MCF 10A (cell line): ENCODE measurements around the gene SSRP1. TPM values are rescaled to one million over a fixed set of nuclear protein-coding genes. Genes with fewer than 3 reads are reported as not detected.
A peak's percentile ranks its signal among the peaks of the same experiment; 100 is the strongest.
"Not testable (repeated sequence)": the region's sequence is repeated elsewhere in the genome, so short reads cannot be mapped to it uniquely, and the experiment has no call there.

Experiments
- BruUV-seq: library from RNA; stranded (reverse); fragments of 400-500 nt; replicated peaks from 2 replicates; lab custom pipeline; 2021; lab: Mats Ljungman, UMichigan
- CTCF ChIA-PET: fragments of 300-600 bp; sonication (Branson Sonifier 250); formaldehyde crosslinking; extraction: SDS; loops from one replicate; lab custom pipeline; 2021; ENCODE audit warnings: antibody characterized with exemption, inconsistent platforms; lab: Yijun Ruan, JAX
- POLR2A ChIA-PET: fragments of 300-600, 350-650 bp; sonication (Branson Sonifier 250); formaldehyde crosslinking; extraction: SDS; loops from one replicate; lab custom pipeline; 2020; ENCODE audit warnings: antibody characterized with exemption, inconsistent platforms; lab: Yijun Ruan, JAX
- DNase-seq: peaks from one replicate; pipeline ENCODE4 v3.0.0-alpha.2; 2018; ENCODE audit not compliant: unreplicated experiment
- H3K27ac Mint-ChIP-seq: one replicate; pipeline ENCODE4 v1.8.0; 2022; ENCODE audit warnings: mild to moderate bottlenecking, low read depth, mixed read lengths; ENCODE audit not compliant: unreplicated experiment
- H3K27me3 Mint-ChIP-seq: one replicate; pipeline ENCODE4 v1.8.0; 2022; ENCODE audit warnings: mixed read lengths; ENCODE audit not compliant: insufficient read depth, unreplicated experiment
- H3K36me3 Mint-ChIP-seq: one replicate; pipeline ENCODE4 v1.8.0; 2022; ENCODE audit warnings: mild to moderate bottlenecking, moderate library complexity, mixed read lengths; ENCODE audit not compliant: insufficient read depth, unreplicated experiment
- H3K4me1 Mint-ChIP-seq: one replicate; pipeline ENCODE4 v1.8.0; 2022; ENCODE audit warnings: mixed read lengths; ENCODE audit not compliant: insufficient read depth, unreplicated experiment
- H3K4me3 Mint-ChIP-seq: one replicate; pipeline ENCODE4 v1.8.0; 2022; ENCODE audit warnings: mild to moderate bottlenecking, moderate library complexity, mixed read lengths; ENCODE audit not compliant: unreplicated experiment
- H3K9me3 Mint-ChIP-seq: one replicate; pipeline ENCODE4 v1.8.0; 2022; ENCODE audit warnings: mixed read lengths; ENCODE audit not compliant: unreplicated experiment
- intact Hi-C: fragments of 100-400 bp; cut with micrococcal nuclease; formaldehyde crosslinking; loops from 2 replicates; pipeline ENCODE4 v1.14.1; 2022
- total RNA-seq: library from RNA; stranded (reverse); gene quantifications from 2 replicates; pipeline ENCODE4 v1.2.3, GENCODE V29; 2022
- TF ChIP-seq, protein P1 (sequence below): fragments of 200-600 bp; IDR thresholded peaks from one replicate; pipeline ENCODE4 v1.8.0; 2022; ENCODE audit warnings: antibody characterized with exemption, mild to moderate bottlenecking; ENCODE audit not compliant: unreplicated experiment

SSRP1 gene
- total RNA-seq, 1 experiment from 2014 or later: 229 TPM

- POLR2A ChIA-PET: interaction anchor here (0.7 to 9.1 kb wide), 8 partner anchors 10 to 448 kb away, joined by 3 to 193 read pairs (median 4); partner anchors contain the start of gene TNKS1BP1
- peak overlapping the region; percentile 54 for H3K27ac Mint-ChIP-seq
- intact Hi-C loops: no loop called here
- no peaks in the 10 kb centered on the region for H3K9me3 Mint-ChIP-seq
- peak; percentile 47 for DNase-seq
- H3K4me3 Mint-ChIP-seq: no peak overlapping the region
- no peaks in the 10 kb centered on the region for H3K27me3 Mint-ChIP-seq
- CTCF ChIA-PET: interaction anchor here (0.5 to 1.1 kb wide), 8 partner anchors 10 to 1779 kb away, joined by 3 to 5 read pairs (median 3); no protein-coding TSS in a partner anchor
- no peaks in the 10 kb centered on the region for H3K36me3 Mint-ChIP-seq
- no TSS peak for BruUV-seq
- TF ChIP-seq, protein P1, sequence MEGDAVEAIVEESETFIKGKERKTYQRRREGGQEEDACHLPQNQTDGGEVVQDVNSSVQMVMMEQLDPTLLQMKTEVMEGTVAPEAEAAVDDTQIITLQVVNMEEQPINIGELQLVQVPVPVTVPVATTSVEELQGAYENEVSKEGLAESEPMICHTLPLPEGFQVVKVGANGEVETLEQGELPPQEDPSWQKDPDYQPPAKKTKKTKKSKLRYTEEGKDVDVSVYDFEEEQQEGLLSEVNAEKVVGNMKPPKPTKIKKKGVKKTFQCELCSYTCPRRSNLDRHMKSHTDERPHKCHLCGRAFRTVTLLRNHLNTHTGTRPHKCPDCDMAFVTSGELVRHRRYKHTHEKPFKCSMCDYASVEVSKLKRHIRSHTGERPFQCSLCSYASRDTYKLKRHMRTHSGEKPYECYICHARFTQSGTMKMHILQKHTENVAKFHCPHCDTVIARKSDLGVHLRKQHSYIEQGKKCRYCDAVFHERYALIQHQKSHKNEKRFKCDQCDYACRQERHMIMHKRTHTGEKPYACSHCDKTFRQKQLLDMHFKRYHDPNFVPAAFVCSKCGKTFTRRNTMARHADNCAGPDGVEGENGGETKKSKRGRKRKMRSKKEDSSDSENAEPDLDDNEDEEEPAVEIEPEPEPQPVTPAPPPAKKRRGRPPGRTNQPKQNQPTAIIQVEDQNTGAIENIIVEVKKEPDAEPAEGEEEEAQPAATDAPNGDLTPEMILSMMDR: no peak
- H3K4me1 Mint-ChIP-seq: peaks cover 20% of the 10 kb centered on the region
Observed at GRCh38 chr11:57288771-57289579, 46.7 kb downstream of the SSRP1 start.

GRCh38 chr11:57287884-57288283 lies 47.8 kb downstream of the SSRP1 start:
- no peak for DNase-seq
- no peak overlapping the region for H3K27ac Mint-ChIP-seq
- H3K36me3 Mint-ChIP-seq: no peaks in the 10 kb centered on the region
- no peak overlapping the region for H3K4me3 Mint-ChIP-seq
- ChIA-PET CTCF (interaction anchor here (1.0 kb wide), 1 partner anchor 34 kb away, joined by 6 read pairs; no protein-coding TSS in a partner anchor), POLR2A (interaction anchor here (1.4 to 9.1 kb wide), 4 partner anchors 9 to 36 kb away, joined by 4 to 193 read pairs (median 6); partner anchors contain the start of gene TNKS1BP1)
- peaks cover 14% of the 10 kb centered on the region for H3K4me1 Mint-ChIP-seq
- H3K27me3 Mint-ChIP-seq: no peaks in the 10 kb centered on the region
- intact Hi-C loops: no loop called here
- no TSS peak for BruUV-seq
- H3K9me3 Mint-ChIP-seq: no peaks in the 10 kb centered on the region
- TF ChIP-seq, protein P1: no peak

GRCh38 chr11:57283231-57283990 lies 52.3 kb downstream of the SSRP1 start:
- no peak for DNase-seq
- intact Hi-C loops: no loop called here
- POLR2A ChIA-PET: interaction anchor here (1.6 to 3.6 kb wide), 2 partner anchors 11 to 38 kb away, joined by 7 to 22 read pairs; no protein-coding TSS in a partner anchor
- Mint-ChIP-seq H3K4me1 (peaks cover 24% of the 10 kb centered on the region), H3K4me3 (no peak overlapping the region), H3K27ac (no peak overlapping the region), H3K27me3 (no peaks in the 10 kb centered on the region), H3K36me3 (no peaks in the 10 kb centered on the region), H3K9me3 (peaks cover 6% of the 10 kb centered on the region)
- TF ChIP-seq, protein P1: no peak
- BruUV-seq: no TSS peak
- CTCF ChIA-PET: interaction anchor here (0.5 to 1.2 kb wide), 2 partner anchors 66 to 443 kb away, joined by 3 to 5 read pairs; no protein-coding TSS in a partner anchor

DNA sequence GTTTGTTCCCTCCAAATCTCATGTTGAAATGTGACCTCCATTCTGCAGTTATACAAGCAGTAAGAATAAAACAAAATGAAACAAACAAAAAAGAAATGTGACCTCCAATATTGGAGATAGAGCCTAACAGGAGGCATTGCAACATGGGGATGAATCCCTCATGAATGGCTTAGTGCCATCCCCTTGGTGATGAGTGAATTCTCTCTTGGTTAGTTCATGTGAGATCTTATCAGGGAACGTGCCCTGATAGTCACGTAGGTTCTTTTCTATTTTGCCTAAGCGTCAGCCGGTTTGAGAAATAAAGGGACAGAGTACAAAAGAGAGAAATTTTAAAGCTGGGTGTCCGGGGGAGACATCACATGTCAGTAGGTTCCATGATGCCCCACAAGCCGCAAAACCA lies 54.1 kb downstream of the SSRP1 start:
- H3K4me3 Mint-ChIP-seq, H3K27me3 Mint-ChIP-seq, DNase-seq, H3K36me3 Mint-ChIP-seq, BruUV-seq, intact Hi-C loops, H3K9me3 Mint-ChIP-seq: not testable (repeated sequence)
- Mint-ChIP-seq H3K27ac (peak overlapping the region; percentile 13), H3K4me1 (peaks cover 41% of the 10 kb centered on the region)
- CTCF ChIA-PET: interaction anchor here (0.6 to 4.2 kb wide), 3 partner anchors 13 to 120 kb away, joined by 3 to 31 read pairs (median 5); no protein-coding TSS in a partner anchor
- POLR2A ChIA-PET: interaction anchor here (5.3 kb wide), 1 partner anchor 42 kb away, joined by 72 read pairs; the partner anchor contains the start of gene TNKS1BP1
